Natural killer cell (primary cell): ENCODE measurements around the gene AS3MT. TPM values are rescaled to one million over a fixed set of nuclear protein-coding genes. Genes with fewer than 3 reads are reported as not detected.

Experiments
- ATAC-seq, 3 donors: fragments of 150-1000 bp in 2 of 3; fragments of 200-7000 bp in 1 of 3; cut with Tn5 transposase; 1 replicate in 1 of 3; 2 replicates in 2 of 3; pipeline ENCODE4 v1.10.0; 2021; ENCODE audit warnings: mild to moderate bottlenecking in 2 of 3, moderate library complexity in 2 of 3
- DNase-seq, 2 donors: peaks; one replicate each; pipeline versions ENCODE4 v3.0.0 to v3.0.0-alpha.2; 2013 to 2021; ENCODE audit warnings: mixed read lengths in 1 of 2
- H3K27ac ChIP-seq: one replicate; pipeline ENCODE4 v1.5.1; 2013; ENCODE audit warnings: mild to moderate bottlenecking, low read length
- H3K27me3 ChIP-seq: one replicate; pipeline ENCODE4 v1.6.1; 2013; ENCODE audit warnings: low read length; ENCODE audit not compliant: control insufficient read depth, insufficient read depth
- H3K36me3 ChIP-seq: one replicate; pipeline ENCODE4 v1.6.1; 2013; ENCODE audit warnings: low read length; ENCODE audit not compliant: control insufficient read depth, insufficient read depth
- H3K4me1 ChIP-seq: one replicate; pipeline ENCODE4 v1.6.1; 2013; ENCODE audit warnings: low read length; ENCODE audit not compliant: control insufficient read depth, insufficient read depth
- H3K4me3 ChIP-seq: one replicate; pipeline ENCODE4 v1.5.1; 2013; ENCODE audit warnings: low read length
- H3K9me3 ChIP-seq: one replicate; pipeline ENCODE4 v1.6.1; 2013; ENCODE audit warnings: low read length; ENCODE audit not compliant: control insufficient read depth, insufficient read depth
- H3K27ac Mint-ChIP-seq, 2 donors: one replicate each; pipeline ENCODE4 v1.8.0; 2022; ENCODE audit warnings: mild to moderate bottlenecking in 2 of 2, mixed read lengths in 2 of 2, moderate library complexity in 1 of 2
- H3K27me3 Mint-ChIP-seq, 2 donors: one replicate each; pipeline ENCODE4 v1.8.0; 2022; ENCODE audit warnings: low read depth in 2 of 2, mixed read lengths in 2 of 2
- H3K36me3 Mint-ChIP-seq: one replicate; pipeline ENCODE4 v1.8.0; 2022; ENCODE audit warnings: mixed read lengths
- H3K4me1 Mint-ChIP-seq, 2 donors: one replicate each; pipeline ENCODE4 v1.8.0; 2022; ENCODE audit warnings: mixed read lengths in 2 of 2
- H3K4me3 Mint-ChIP-seq: one replicate; pipeline ENCODE4 v1.8.0; 2022; ENCODE audit warnings: mild to moderate bottlenecking, moderate library complexity, mixed read lengths
- H3K9me3 Mint-ChIP-seq, 2 donors: one replicate each; pipeline ENCODE4 v1.8.0; 2022; ENCODE audit warnings: mixed read lengths in 2 of 2
- WGBS: methylation state at CpG from one replicate; pipeline ENCODE4 v1.1.7; 2013; ENCODE audit warnings: missing lambda C conversion rate; ENCODE audit not compliant: insufficient coverage; 5-methylcytosine and 5-hydroxymethylcytosine counted together
- intact Hi-C: fragments of 100-400 bp; cut with micrococcal nuclease; formaldehyde crosslinking; loops from one replicate; pipeline ENCODE4 v1.14.2; 2022
- total RNA-seq, 4 donors: library from RNA; stranded (reverse); fragments of 120-200 nt in 1 of 4; gene quantifications; one replicate each; pipeline versions ENCODE4 v1.2.3 to v1.2.4, GENCODE V29; 2013 to 2022
- TF ChIP-seq, protein P1 (sequence below): fragments of 200-600 bp; IDR thresholded peaks from one replicate; pipeline ENCODE4 v1.8.0; 2022; ENCODE audit warnings: antibody characterized with exemption

AS3MT gene
- total RNA-seq, 3 donors from 2014 or later (not counting 1 experiment from before 2014, with no cell fraction given): 0.48 to 0.75 TPM; not detected in 1

DNA sequence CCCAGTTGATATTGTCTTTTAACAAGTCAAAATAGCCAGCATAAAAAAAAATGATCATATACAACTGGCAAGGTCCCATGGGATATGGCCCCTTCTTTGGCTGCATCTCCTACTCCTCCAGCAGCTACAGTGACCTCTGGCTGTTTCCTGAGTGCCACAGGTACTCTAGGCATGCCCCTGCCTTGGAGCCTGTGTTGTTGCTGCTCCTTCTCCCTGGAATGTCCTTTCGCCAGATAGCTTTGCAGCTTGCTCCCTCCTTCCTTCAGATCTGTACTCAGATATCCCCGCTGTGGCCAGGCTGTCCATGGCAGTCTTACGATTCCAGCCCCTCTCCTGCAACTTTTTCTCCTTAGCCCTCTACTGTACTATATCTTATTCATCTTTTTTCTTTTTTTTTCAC, 72.1 kb downstream of the AS3MT start:
- Mint-ChIP-seq H3K27ac (no peak overlapping the region), H3K4me3 (no peak overlapping the region), H3K36me3 (no peaks in the 10 kb centered on the region), H3K9me3 (no peaks in the 10 kb centered on the region), H3K4me1 (peaks cover 4 to 15% of the 10 kb centered on the region in 2 donors), H3K27me3 (no peaks in the 10 kb centered on the region)
- H3K27me3 ChIP-seq: no peaks in the 10 kb centered on the region
- no peak for DNase-seq
- no peak overlapping the region for H3K4me3 ChIP-seq
- H3K9me3 ChIP-seq: no peaks in the 10 kb centered on the region
- intact Hi-C loops: no loop called here
- ATAC-seq: no peak
- H3K36me3 ChIP-seq: no peaks in the 10 kb centered on the region
- WGBS: 95% methylated on average over 3 of the region's 3 CpGs
- H3K4me1 ChIP-seq: no peaks in the 10 kb centered on the region
- no peak overlapping the region for H3K27ac ChIP-seq
- TF ChIP-seq, protein P1, sequence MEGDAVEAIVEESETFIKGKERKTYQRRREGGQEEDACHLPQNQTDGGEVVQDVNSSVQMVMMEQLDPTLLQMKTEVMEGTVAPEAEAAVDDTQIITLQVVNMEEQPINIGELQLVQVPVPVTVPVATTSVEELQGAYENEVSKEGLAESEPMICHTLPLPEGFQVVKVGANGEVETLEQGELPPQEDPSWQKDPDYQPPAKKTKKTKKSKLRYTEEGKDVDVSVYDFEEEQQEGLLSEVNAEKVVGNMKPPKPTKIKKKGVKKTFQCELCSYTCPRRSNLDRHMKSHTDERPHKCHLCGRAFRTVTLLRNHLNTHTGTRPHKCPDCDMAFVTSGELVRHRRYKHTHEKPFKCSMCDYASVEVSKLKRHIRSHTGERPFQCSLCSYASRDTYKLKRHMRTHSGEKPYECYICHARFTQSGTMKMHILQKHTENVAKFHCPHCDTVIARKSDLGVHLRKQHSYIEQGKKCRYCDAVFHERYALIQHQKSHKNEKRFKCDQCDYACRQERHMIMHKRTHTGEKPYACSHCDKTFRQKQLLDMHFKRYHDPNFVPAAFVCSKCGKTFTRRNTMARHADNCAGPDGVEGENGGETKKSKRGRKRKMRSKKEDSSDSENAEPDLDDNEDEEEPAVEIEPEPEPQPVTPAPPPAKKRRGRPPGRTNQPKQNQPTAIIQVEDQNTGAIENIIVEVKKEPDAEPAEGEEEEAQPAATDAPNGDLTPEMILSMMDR: no peak

DNA sequence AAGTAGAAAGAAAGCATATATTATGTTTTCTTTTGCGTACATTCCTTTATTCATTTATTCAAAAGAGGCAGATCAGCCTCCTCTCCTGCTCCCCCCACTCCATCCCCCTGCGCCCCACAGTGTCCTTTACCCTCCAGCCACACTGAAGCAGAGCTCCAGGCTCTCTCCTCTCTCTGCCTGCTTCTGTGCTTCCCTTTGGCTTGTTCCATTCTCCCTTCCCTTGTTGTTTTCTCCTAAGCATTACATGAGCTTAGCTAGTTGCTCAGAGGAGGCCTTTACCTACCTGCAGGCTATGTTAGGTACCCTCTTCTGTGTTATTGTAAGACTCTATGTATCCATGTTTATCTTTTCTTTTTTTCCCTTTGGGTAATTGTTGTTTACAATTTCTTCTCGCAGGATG, 76.2 kb downstream of the AS3MT start:
- no peaks in the 10 kb centered on the region for H3K27me3 ChIP-seq
- H3K9me3 Mint-ChIP-seq: no peaks in the 10 kb centered on the region
- ATAC-seq (no peak), DNase-seq (no peak)
- H3K9me3 ChIP-seq: no peaks in the 10 kb centered on the region
- no peak overlapping the region for H3K27ac ChIP-seq
- no peaks in the 10 kb centered on the region for H3K4me1 ChIP-seq
- TF ChIP-seq, protein P1: no peak
- no peak overlapping the region for H3K4me3 Mint-ChIP-seq
- no peaks in the 10 kb centered on the region for H3K36me3 Mint-ChIP-seq
- H3K27me3 Mint-ChIP-seq: no peaks in the 10 kb centered on the region
- H3K36me3 ChIP-seq: no peaks in the 10 kb centered on the region
- WGBS: 98% methylated on average over 3 of the region's 3 CpGs
- no peak overlapping the region for H3K4me3 ChIP-seq
- H3K27ac Mint-ChIP-seq: no peak overlapping the region
- peaks cover 0 to 13% of the 10 kb centered on the region in 2 donors for H3K4me1 Mint-ChIP-seq
- intact Hi-C loops: no loop called here

DNA sequence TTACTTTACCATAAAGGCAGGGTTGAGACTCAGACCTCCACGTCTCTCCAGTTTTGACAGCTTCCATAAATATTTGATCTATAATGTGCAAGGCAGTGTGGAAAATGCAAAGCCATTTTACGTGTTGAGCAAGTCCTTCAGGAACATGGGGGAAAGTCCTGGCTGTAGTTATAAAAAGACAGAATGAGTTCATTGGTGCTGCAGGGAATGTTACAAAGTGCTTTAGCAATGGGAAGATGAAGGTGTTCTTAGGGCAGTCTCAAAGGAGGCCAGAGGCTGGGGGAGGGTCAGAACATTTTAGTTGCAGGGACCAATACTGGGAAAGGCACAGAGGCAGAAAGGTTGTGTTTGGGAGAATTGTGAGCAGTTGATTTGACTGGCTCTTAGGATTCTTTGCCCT, 76.7 kb downstream of the AS3MT start:
- TF ChIP-seq, protein P1: no peak
- Histone ChIP-seq H3K27ac (no peak overlapping the region), H3K4me1 (no peaks in the 10 kb centered on the region), H3K4me3 (no peak overlapping the region), H3K36me3 (no peaks in the 10 kb centered on the region), H3K27me3 (no peaks in the 10 kb centered on the region), H3K9me3 (no peaks in the 10 kb centered on the region)
- Mint-ChIP-seq H3K36me3 (no peaks in the 10 kb centered on the region), H3K4me3 (no peak overlapping the region), H3K27me3 (no peaks in the 10 kb centered on the region), H3K27ac (no peak overlapping the region), H3K4me1 (peaks cover 0 to 13% of the 10 kb centered on the region in 2 donors), H3K9me3 (no peaks in the 10 kb centered on the region)
- WGBS: 93% methylated on average over 2 of the region's 2 CpGs
- DNase-seq (no peak), ATAC-seq (no peak)
- intact Hi-C loops: no loop called here

DNA sequence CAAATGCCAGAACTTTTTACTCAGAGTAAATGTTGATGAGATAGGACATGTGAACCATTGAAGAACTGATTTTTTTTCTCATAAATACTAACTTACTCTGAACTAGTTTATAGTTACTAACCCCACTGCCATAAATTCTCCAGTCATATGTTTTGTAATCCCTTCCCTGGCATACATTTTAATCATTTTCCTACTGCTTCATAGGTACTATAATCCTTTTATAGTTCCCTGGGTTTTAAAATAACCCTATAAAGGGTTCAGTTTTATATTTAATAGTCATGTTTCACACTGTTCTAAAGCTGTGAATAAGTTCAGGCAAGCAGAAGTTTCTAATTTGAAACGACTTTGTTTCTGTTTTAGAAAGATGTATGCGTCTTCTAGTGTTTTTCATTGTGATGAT, 77.7 kb downstream of the AS3MT start:
- no peak overlapping the region for H3K4me3 Mint-ChIP-seq
- Histone ChIP-seq H3K27ac (no peak overlapping the region), H3K9me3 (no peaks in the 10 kb centered on the region), H3K36me3 (no peaks in the 10 kb centered on the region), H3K4me1 (no peaks in the 10 kb centered on the region), H3K27me3 (no peaks in the 10 kb centered on the region), H3K4me3 (no peak overlapping the region)
- 80% methylated on average over 2 of the region's 2 CpGs for WGBS
- H3K36me3 Mint-ChIP-seq: no peaks in the 10 kb centered on the region
- TF ChIP-seq, protein P1: no peak
- H3K27me3 Mint-ChIP-seq: no peaks in the 10 kb centered on the region
- ATAC-seq: no peak
- DNase-seq: no peak
- H3K27ac Mint-ChIP-seq: no peak overlapping the region
- H3K9me3 Mint-ChIP-seq: no peaks in the 10 kb centered on the region
- peaks cover 0 to 13% of the 10 kb centered on the region in 2 donors for H3K4me1 Mint-ChIP-seq
- intact Hi-C loops: no loop called here
